Muscle of leg (tissue), 11 donors: Measurements from ENCODE around the gene EVX2. TPM values are rescaled to one million over a fixed set of nuclear protein-coding genes. Genes with fewer than 3 reads are reported as not detected.
A peak's percentile ranks its signal among the peaks of the same experiment; 100 is the strongest.

Source experiments
- DNase-seq: peaks from one replicate; pipeline ENCODE4 v3.0.0; 2013
- H3K27ac ChIP-seq: one replicate; pipeline ENCODE4 v1.5.1; 2013; ENCODE audit warnings: mild to moderate bottlenecking, low read length, control low read depth
- H3K27me3 ChIP-seq: one replicate; pipeline ENCODE4 v1.6.1; 2013; ENCODE audit warnings: low read length; ENCODE audit not compliant: control insufficient read depth, insufficient read depth
- H3K36me3 ChIP-seq: one replicate; pipeline ENCODE4 v1.6.1; 2013; ENCODE audit warnings: low read length; ENCODE audit not compliant: control insufficient read depth, insufficient read depth
- H3K4me1 ChIP-seq: one replicate; pipeline ENCODE4 v1.6.1; 2013; ENCODE audit warnings: low read length; ENCODE audit not compliant: control insufficient read depth, insufficient read depth
- H3K4me3 ChIP-seq: one replicate; pipeline ENCODE4 v1.5.1; 2013; ENCODE audit warnings: low read length, control low read depth
- H3K9me3 ChIP-seq: replicated peaks from 2 replicates; pipeline ENCODE4 v1.6.1; 2013; ENCODE audit warnings: low read depth, low read length; ENCODE audit not compliant: control insufficient read depth
- WGBS: methylation state at CpG from one replicate; pipeline ENCODE4 v1.1.5; 2013; ENCODE audit warnings: missing lambda C conversion rate; ENCODE audit not compliant: insufficient coverage; 5-methylcytosine and 5-hydroxymethylcytosine counted together
- polyA plus RNA-seq, 8 donors: library from polyadenylated mRNA; unstranded; fragments of 120-200 nt; gene quantifications; one replicate each; pipeline versions ENCODE4 v1.2.1 to v1.2.3, GENCODE V29; 2013; ENCODE audit warnings: inconsistent platforms in 1 of 8, low replicate concordance in 1 of 8; ENCODE audit not compliant: insufficient read length in 8 of 8, insufficient read depth in 1 of 8
- total RNA-seq: library from RNA; stranded (reverse); fragments of 120-200 nt; gene quantifications from one replicate; pipeline ENCODE4 v1.2.4, GENCODE V29; 2013

EVX2 gene
- total and polyA plus RNA-seq, 9 donors: 0.03 to 0.18 (median 0.05) TPM

- no peak overlapping the region for H3K4me3 ChIP-seq
- no peak overlapping the region for H3K27ac ChIP-seq
- no CpG with 5 or more reads among the region's 5 CpGs for WGBS
- no peaks in the 10 kb centered on the region for H3K9me3 ChIP-seq
- DNase-seq: no peak
- peaks cover 39% of the 10 kb centered on the region for H3K4me1 ChIP-seq
- peaks cover 94% of the 10 kb centered on the region for H3K27me3 ChIP-seq
- H3K36me3 ChIP-seq: no peaks in the 10 kb centered on the region
Measured at GRCh38 chr2:176095421-176095820, 11.7 kb upstream of the EVX2 start.

GRCh38 chr2:176094349-176094748, 10.6 kb upstream of the EVX2 start:
- H3K4me1 ChIP-seq: peaks cover 31% of the 10 kb centered on the region
- 24% methylated on average over 9 of the region's 12 CpGs for WGBS
- H3K36me3 ChIP-seq: no peaks in the 10 kb centered on the region
- no peaks in the 10 kb centered on the region for H3K9me3 ChIP-seq
- no peak for DNase-seq
- no peak overlapping the region for H3K27ac ChIP-seq
- H3K27me3 ChIP-seq: peaks cover 94% of the 10 kb centered on the region
- H3K4me3 ChIP-seq: no peak overlapping the region

- no peak for DNase-seq
- Histone ChIP-seq H3K27me3 (peaks cover 94% of the 10 kb centered on the region), H3K4me1 (peaks cover 30% of the 10 kb centered on the region), H3K9me3 (no peaks in the 10 kb centered on the region), H3K4me3 (no peak overlapping the region), H3K27ac (no peak overlapping the region), H3K36me3 (no peaks in the 10 kb centered on the region)
- 10% methylated on average over 2 of the region's 8 CpGs for WGBS
Measured at GRCh38 chr2:176093898-176094249, 10.1 kb upstream of the EVX2 start.

- WGBS: 2% methylated on average over 52 of the region's 53 CpGs
- Histone ChIP-seq H3K27me3 (peaks cover 94% of the 10 kb centered on the region), H3K27ac (no peak overlapping the region), H3K4me3 (peak overlapping the region; percentile 12), H3K9me3 (no peaks in the 10 kb centered on the region), H3K36me3 (no peaks in the 10 kb centered on the region), H3K4me1 (peaks cover 29% of the 10 kb centered on the region)
- DNase-seq: no peak
Measured at GRCh38 chr2:176093145-176093897, 9.6 kb upstream of the EVX2 start.

GRCh38 chr2:176092270-176093144, 8.7 kb upstream of the EVX2 start, which contains the start of gene HOXD13:
Gene HOXD13 (plus strand): TSS chr2:176092721. CDS start chr2:176092891, 170 bp downstream.
- DNase-seq: peak; percentile 70
- no peaks in the 10 kb centered on the region for H3K9me3 ChIP-seq
- H3K4me3 ChIP-seq: peak within 1 kb of the TSS; percentile 12
- WGBS: under 1% methylated on average over 70 of the region's 95 CpGs
- H3K27me3 ChIP-seq: peaks cover 94% of the 10 kb centered on the region
- no peaks in the 10 kb centered on the region for H3K36me3 ChIP-seq
- peaks cover 26% of the 10 kb centered on the region for H3K4me1 ChIP-seq
- no peak within 1 kb of the TSS for H3K27ac ChIP-seq

- Histone ChIP-seq H3K27ac (no peak overlapping the region), H3K4me3 (no peak overlapping the region), H3K27me3 (peaks cover 91% of the 10 kb centered on the region), H3K36me3 (no peaks in the 10 kb centered on the region), H3K9me3 (no peaks in the 10 kb centered on the region), H3K4me1 (peaks cover 17% of the 10 kb centered on the region)
- DNase-seq: no peak
- 25% methylated on average over 26 of the region's 31 CpGs for WGBS
Measured at GRCh38 chr2:176091329-176092258, 7.8 kb upstream of the EVX2 start.

- Histone ChIP-seq H3K4me1 (peaks cover 17% of the 10 kb centered on the region), H3K4me3 (no peak overlapping the region), H3K9me3 (no peaks in the 10 kb centered on the region), H3K27ac (no peak overlapping the region), H3K27me3 (peaks cover 91% of the 10 kb centered on the region), H3K36me3 (no peaks in the 10 kb centered on the region)
- no peak for DNase-seq
- WGBS: 26% methylated on average over 3 of the region's 5 CpGs
Measured at GRCh38 chr2:176090862-176091261, 7.1 kb upstream of the EVX2 start.

GRCh38 chr2:176089843-176090395, 6.2 kb upstream of the EVX2 start:
- H3K4me3 ChIP-seq: no peak overlapping the region
- DNase-seq: no peak
- no peaks in the 10 kb centered on the region for H3K9me3 ChIP-seq
- H3K27ac ChIP-seq: no peak overlapping the region
- no peaks in the 10 kb centered on the region for H3K36me3 ChIP-seq
- H3K27me3 ChIP-seq: peaks cover 92% of the 10 kb centered on the region
- peaks cover 27% of the 10 kb centered on the region for H3K4me1 ChIP-seq

- Histone ChIP-seq H3K36me3 (no peaks in the 10 kb centered on the region), H3K27me3 (peaks cover 93% of the 10 kb centered on the region), H3K4me1 (peaks cover 33% of the 10 kb centered on the region), H3K27ac (no peak overlapping the region), H3K9me3 (no peaks in the 10 kb centered on the region), H3K4me3 (no peak overlapping the region)
- DNase-seq: no peak
- WGBS: 20% methylated on average over 5 of the region's 6 CpGs
Measured at GRCh38 chr2:176088937-176089842, 5.4 kb upstream of the EVX2 start.
